GM23248 (cell line): ENCODE results near the gene ZBED5. TPM values are rescaled to one million over a fixed set of nuclear protein-coding genes. Genes with fewer than 3 reads are reported as not detected.
A peak's percentile ranks its signal among the peaks of the same experiment; 100 is the strongest.
"Not testable (repeated sequence)": the region's sequence is repeated elsewhere in the genome, so short reads cannot be mapped to it uniquely, and the experiment has no call there.

ENCODE experiments used
- DNase-seq: peaks from one replicate; pipeline ENCODE4 v3.0.0-alpha.2; 2015
- H2AFZ ChIP-seq: fragments of 200-600 bp; sonication (generic); 2 replicates; pipeline ENCODE4 v1.6.1; 2016; ENCODE audit warnings: antibody characterized with exemption
- H3F3A ChIP-seq: fragments of 200-600 bp; sonication (generic); 2 replicates; pipeline ENCODE4 v1.6.1; 2016; ENCODE audit warnings: mild to moderate bottlenecking, antibody characterized with exemption, mixed run types; ENCODE audit not compliant: insufficient read depth
- H3K27ac ChIP-seq: fragments of 200-600 bp; sonication (generic); 2 replicates; pipeline ENCODE4 v1.5.1; 2016; ENCODE audit warnings: mild to moderate bottlenecking
- H3K27me3 ChIP-seq: fragments of 200-600 bp; sonication (generic); replicated peaks from 2 replicates; pipeline ENCODE4 v1.6.1; 2016; ENCODE audit warnings: mild to moderate bottlenecking; ENCODE audit not compliant: insufficient read depth
- H3K36me3 ChIP-seq: fragments of 200-600 bp; sonication (generic); 2 replicates; pipeline ENCODE4 v1.6.1; 2016; ENCODE audit warnings: low read depth, mild to moderate bottlenecking
- H3K4me1 ChIP-seq: fragments of 200-600 bp; sonication (generic); 2 replicates; pipeline ENCODE4 v1.6.1; 2016; ENCODE audit warnings: mild to moderate bottlenecking; ENCODE audit not compliant: insufficient read depth
- H3K4me2 ChIP-seq: fragments of 200-600 bp; sonication (generic); one replicate; pipeline ENCODE4 v1.6.1; 2016; ENCODE audit warnings: mild to moderate bottlenecking; ENCODE audit not compliant: unreplicated experiment
- H3K4me3 ChIP-seq: fragments of 200-600 bp; sonication (generic); 2 replicates; pipeline ENCODE4 v1.5.1; 2016; ENCODE audit warnings: mild to moderate bottlenecking
- H3K79me2 ChIP-seq: fragments of 200-600 bp; sonication (generic); 2 replicates; pipeline ENCODE4 v1.6.1; 2016; ENCODE audit warnings: mild to moderate bottlenecking; ENCODE audit not compliant: insufficient read depth
- H3K9ac ChIP-seq: fragments of 200-600 bp; sonication (generic); 2 replicates; pipeline ENCODE4 v1.6.1; 2016; ENCODE audit warnings: mild to moderate bottlenecking
- H3K9me2 ChIP-seq: fragments of 200-600 bp; sonication (generic); 2 replicates; pipeline ENCODE4 v1.6.1; 2016; ENCODE audit warnings: mixed run types, mild to moderate bottlenecking, moderate library complexity; ENCODE audit not compliant: insufficient read depth
- H3K9me3 ChIP-seq: fragments of 200-600 bp; sonication (generic); one replicate; pipeline ENCODE4 v1.6.1; 2017; ENCODE audit warnings: low read depth
- H4K20me1 ChIP-seq: fragments of 200-600 bp; sonication (generic); 2 replicates; pipeline ENCODE4 v1.6.0; 2016; ENCODE audit not compliant: insufficient read depth
- EZH2 ChIP-seq: fragments of 200-600 bp; sonication (generic); IDR thresholded peaks from 2 replicates; pipeline ENCODE4 v1.6.1; 2018; ENCODE audit warnings: antibody characterized with exemption, mild to moderate bottlenecking; ENCODE audit not compliant: insufficient read depth, poor library complexity, severe bottlenecking
- EZH2phosphoT487 ChIP-seq: fragments of 200-600 bp; sonication (generic); IDR thresholded peaks from 2 replicates; pipeline ENCODE4 v1.6.1; 2018; ENCODE audit warnings: antibody characterized with exemption, moderate library complexity, mild to moderate bottlenecking, low read depth; ENCODE audit not compliant: insufficient read depth
- WGBS, 2 experiments: methylation state at CpG; one replicate each; pipeline ENCODE4 v1.1.6; 2015 to 2017; ENCODE audit warnings: low lambda C conversion rate in 2 of 2, low coverage in 1 of 2; ENCODE audit errors: missing lambda C conversion rate in 2 of 2; 5-methylcytosine and 5-hydroxymethylcytosine counted together
- in situ Hi-C: fragments of 300-500 bp; cut with MboI; formaldehyde crosslinking; loops from 2 replicates; pipeline ENCODE4 v1.15.0; 2020
- polyA plus RNA-seq: library from polyadenylated mRNA; unstranded; fragments of >200 nt; fragmentation: Nextera tagmentation; extraction: Ambion mirVana; gene quantifications from 2 replicates; pipeline ENCODE4 v1.2.1, GENCODE V29; 2016
- total RNA-seq: library from RNA; depleted of rRNA; stranded (reverse); fragments of >200 nt; shearing (Covaris generic); gene quantifications from 2 replicates; pipeline ENCODE4 v1.2.3, GENCODE V29; 2014

The ZBED5 gene
- total and polyA plus RNA-seq, 2 experiments from 2014 or later, result 25.6 to 27.8 TPM

DNA sequence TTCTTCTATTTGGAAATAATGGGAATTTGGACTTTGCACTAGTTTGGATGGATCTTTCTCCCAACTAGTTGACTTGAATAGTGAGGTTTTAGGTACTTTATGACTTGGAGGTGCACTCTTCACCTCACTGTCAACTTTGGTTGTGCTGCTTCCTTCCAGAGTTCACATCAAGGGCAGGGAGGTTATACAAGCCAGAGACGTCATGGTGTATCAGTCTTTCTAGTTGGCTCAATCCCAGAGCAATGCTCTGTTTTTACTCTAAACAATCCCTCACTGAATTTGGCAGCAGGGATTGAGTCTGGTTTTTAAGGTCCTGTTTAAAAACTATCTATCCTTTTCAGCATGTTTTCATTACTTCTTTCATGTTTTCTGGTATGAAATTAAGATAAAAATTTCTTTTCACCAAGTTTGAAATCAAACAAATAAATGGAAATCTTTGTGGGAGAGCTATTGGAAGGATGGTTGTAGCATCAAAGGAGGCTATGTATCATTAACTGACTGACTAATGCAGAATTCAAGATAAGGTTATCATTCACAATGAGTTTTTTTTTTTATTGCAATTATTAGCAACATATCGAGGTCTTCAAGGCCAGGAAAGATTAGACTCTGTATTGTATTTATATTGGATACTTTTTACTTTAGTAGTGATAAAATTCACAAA is 28.0 kb upstream of the ZBED5 start:
- Histone ChIP-seq H3K4me3 (no peak overlapping the region), H3K4me1 (no peaks in the 10 kb centered on the region), H3K9me2 (no peaks in the 10 kb centered on the region), H3K9ac (no peak overlapping the region), H3K9me3 (no peaks in the 10 kb centered on the region), H3K27ac (no peak overlapping the region), H3F3A (no peaks in the 10 kb centered on the region), H3K79me2 (no peaks in the 10 kb centered on the region), H3K4me2 (no peak overlapping the region), H4K20me1 (no peaks in the 10 kb centered on the region), H3K36me3 (no peaks in the 10 kb centered on the region), H2AFZ (no peak overlapping the region), H3K27me3 (no peaks in the 10 kb centered on the region)
- TF ChIP-seq EZH2 (no peak), EZH2phosphoT487 (no peak)
- 23 to 24% methylated on average over 2 of the region's 2 CpGs for WGBS, 2 experiments
- in situ Hi-C loops, result no loop called here
- DNase-seq, result peak; percentile 20

DNA sequence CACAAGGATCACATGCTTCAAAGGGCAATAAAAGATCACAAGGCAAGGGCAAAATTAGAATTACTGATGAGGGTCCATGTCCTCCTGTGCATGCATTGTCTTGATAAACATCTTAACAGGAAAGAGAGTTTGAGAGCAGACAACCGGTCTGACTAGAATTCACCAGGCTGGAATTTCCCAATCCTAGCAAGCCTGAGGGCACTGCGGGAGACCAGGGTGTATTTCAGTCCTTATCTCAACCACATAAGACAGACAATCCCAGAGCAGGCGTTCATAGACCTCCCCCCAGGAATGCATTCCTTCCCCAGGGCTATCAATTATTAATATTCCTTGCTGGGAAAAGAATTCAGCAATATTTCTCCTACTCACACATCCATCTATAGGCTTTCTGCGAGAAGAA is 26.4 kb upstream of the ZBED5 start:
- H3K79me2 ChIP-seq, in situ Hi-C loops, H3K4me3 ChIP-seq, H3K9me3 ChIP-seq, H3K4me2 ChIP-seq, H2AFZ ChIP-seq, H3K36me3 ChIP-seq, H3K27me3 ChIP-seq, H3F3A ChIP-seq, H4K20me1 ChIP-seq, DNase-seq, H3K9ac ChIP-seq, H3K9me2 ChIP-seq, H3K27ac ChIP-seq, H3K4me1 ChIP-seq: not testable (repeated sequence)
- WGBS, 2 experiments, result 92 to 97% methylated on average over 4 of the region's 4 CpGs

DNA sequence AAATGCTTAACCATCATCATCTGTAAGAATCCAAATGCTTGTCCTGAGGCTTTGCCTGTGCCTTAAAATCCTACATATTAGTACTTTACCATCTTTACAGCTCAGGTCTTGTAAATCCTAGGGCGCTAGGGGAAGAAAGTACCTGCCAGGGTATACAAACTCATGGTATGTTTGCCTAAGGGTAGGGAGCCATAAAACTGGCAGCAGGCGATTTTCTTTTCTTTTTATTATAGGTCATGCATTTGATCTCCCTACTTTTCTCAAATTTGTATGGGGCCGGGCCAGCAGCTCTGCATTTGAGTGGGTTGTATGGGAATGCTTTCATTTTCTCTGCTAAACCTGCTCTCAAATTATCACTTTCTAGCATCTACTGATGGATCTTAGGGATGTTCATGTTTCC is 24.0 kb upstream of the ZBED5 start:
- no peak overlapping the region for H3K9ac ChIP-seq
- no peaks in the 10 kb centered on the region for H3F3A ChIP-seq
- no peaks in the 10 kb centered on the region for H3K27me3 ChIP-seq
- no peak overlapping the region for H3K27ac ChIP-seq
- no peaks in the 10 kb centered on the region for H4K20me1 ChIP-seq
- no peak overlapping the region for H3K4me3 ChIP-seq
- no peak overlapping the region for H3K4me2 ChIP-seq
- H3K36me3 ChIP-seq, result no peaks in the 10 kb centered on the region
- in situ Hi-C loops, result no loop called here
- no peak overlapping the region for H2AFZ ChIP-seq
- TF ChIP-seq EZH2, result no peak
- no peak for TF ChIP-seq EZH2phosphoT487
- H3K4me1 ChIP-seq, result no peaks in the 10 kb centered on the region
- no peaks in the 10 kb centered on the region for H3K79me2 ChIP-seq
- H3K9me3 ChIP-seq, result no peaks in the 10 kb centered on the region
- DNase-seq, result no peak
- no peaks in the 10 kb centered on the region for H3K9me2 ChIP-seq
- 90 to 97% methylated on average over 3 of the region's 3 CpGs for WGBS, 2 experiments

DNA sequence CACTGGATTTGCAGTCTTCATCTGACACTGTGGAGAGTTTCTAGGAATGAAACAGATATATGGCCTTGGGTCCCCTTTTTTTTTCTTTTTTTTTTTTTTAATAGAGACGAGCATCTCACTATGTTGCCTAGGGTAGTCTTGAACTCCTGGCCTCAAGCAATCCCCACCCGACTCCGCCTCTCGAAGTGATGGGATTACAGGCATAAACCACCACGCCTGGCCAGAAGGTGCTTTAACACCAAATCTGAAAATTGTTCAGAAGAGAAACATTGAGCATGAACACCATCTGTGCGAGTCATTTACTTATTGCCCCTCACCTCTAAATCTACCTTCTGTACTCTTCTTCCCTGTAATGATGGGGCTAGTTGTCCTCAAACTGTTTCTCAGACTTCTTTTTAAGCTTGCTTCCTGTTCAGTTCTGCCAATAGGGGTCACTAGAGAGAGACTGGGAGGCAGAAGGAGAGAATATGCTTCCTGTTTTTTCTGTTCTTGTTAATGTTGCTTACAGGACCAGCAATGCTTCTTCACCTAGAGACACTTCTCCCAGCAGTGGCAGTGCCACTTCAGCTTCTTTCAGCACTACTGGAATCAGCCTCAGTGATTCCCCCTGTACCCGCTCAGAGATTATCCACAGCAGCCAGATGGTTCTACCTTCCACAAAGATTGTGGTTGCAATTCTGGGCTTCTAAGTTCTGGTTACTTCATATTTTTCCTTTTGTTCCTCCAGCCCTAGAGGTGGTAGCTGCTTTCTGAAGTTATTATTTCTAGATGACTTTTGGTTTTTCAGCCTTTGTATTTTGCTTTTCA is 20.8 kb upstream of the ZBED5 start:
- H3K9me3 ChIP-seq, result no peaks in the 10 kb centered on the region
- peak overlapping the region; percentile 86 for H2AFZ ChIP-seq
- WGBS, 2 experiments, result 81 to 82% methylated on average over 7 of the region's 7 CpGs
- no peaks in the 10 kb centered on the region for H3K9me2 ChIP-seq
- H3K36me3 ChIP-seq, result no peaks in the 10 kb centered on the region
- DNase-seq, result peak; percentile 77
- no peaks in the 10 kb centered on the region for H3K27me3 ChIP-seq
- no peak overlapping the region for H3K9ac ChIP-seq
- TF ChIP-seq EZH2phosphoT487 (no peak), EZH2 (no peak)
- no peak overlapping the region for H3K4me3 ChIP-seq
- H3K4me1 ChIP-seq, result peaks cover 13% of the 10 kb centered on the region; the same call in 1 of the 2 replicates
- no peaks in the 10 kb centered on the region for H4K20me1 ChIP-seq
- H3K4me2 ChIP-seq, result no peak overlapping the region
- no peaks in the 10 kb centered on the region; the same call in 1 of the 2 replicates for H3K79me2 ChIP-seq
- in situ Hi-C loops, result no loop called here
- peaks cover 13% of the 10 kb centered on the region for H3F3A ChIP-seq
- H3K27ac ChIP-seq, result no peak overlapping the region
